HFF-Myc (cell line): ENCODE data around the gene GALNT7.

ENCODE experiments used
- DNase-seq: peaks from one replicate; pipeline ENCODE4 v3.0.0-alpha.2; 2011; ENCODE audit warnings: low read depth; ENCODE audit errors: extremely low read depth
- H3K4me3 ChIP-seq: replicated peaks from 2 replicates; pipeline ENCODE4 v1.5.1; 2011; ENCODE audit warnings: low read depth, mild to moderate bottlenecking, control low read depth, low read length
- CTCF ChIP-seq: IDR thresholded peaks from 2 replicates; pipeline ENCODE4 v1.5.1; 2012; ENCODE audit warnings: mild to moderate bottlenecking, low read depth, low read length, control low read depth; ENCODE audit errors: missing control alignments

GALNT7 gene

GRCh38 chr4:173280998-173281397 is 112.4 kb downstream of the GALNT7 start:
- H3K4me3 ChIP-seq: no peak overlapping the region
- TF ChIP-seq CTCF: no peak
- no peak for DNase-seq

- TF ChIP-seq CTCF: no peak
- DNase-seq: no peak
- H3K4me3 ChIP-seq: no peak overlapping the region
Measured at GRCh38 chr4:173281406-173282255, 113.0 kb downstream of the GALNT7 start.

DNA sequence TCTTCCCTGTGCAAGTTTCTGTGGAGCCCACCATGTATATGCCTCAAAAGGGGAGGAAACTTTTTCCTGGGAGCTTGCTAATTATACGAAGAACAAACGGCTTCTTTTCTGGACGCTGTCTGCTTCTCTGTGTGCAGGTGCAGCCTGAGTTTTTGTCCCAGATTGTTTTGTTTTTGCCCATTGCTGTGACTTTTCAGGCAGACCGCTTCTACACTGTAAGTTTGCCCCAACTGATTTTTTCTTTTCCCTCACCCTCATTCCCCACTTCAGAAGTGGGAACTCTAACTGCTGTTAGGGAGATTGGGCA is 113.6 kb downstream of the GALNT7 start:
- H3K4me3 ChIP-seq: no peak overlapping the region
- no peak for TF ChIP-seq CTCF
- DNase-seq: no peak

GRCh38 chr4:173282626-173283025 is 114.0 kb downstream of the GALNT7 start:
- no peak for TF ChIP-seq CTCF
- H3K4me3 ChIP-seq: no peak overlapping the region
- DNase-seq: no peak

- H3K4me3 ChIP-seq: no peak overlapping the region
- no peak for DNase-seq
- TF ChIP-seq CTCF: no peak
Measured at GRCh38 chr4:173284463-173284862, 115.9 kb downstream of the GALNT7 start.

- no peak for DNase-seq
- no peak overlapping the region for H3K4me3 ChIP-seq
- TF ChIP-seq CTCF: no peak
Measured at GRCh38 chr4:173287486-173287885, 118.9 kb downstream of the GALNT7 start.

- DNase-seq: peak; percentile 33
- TF ChIP-seq CTCF: peak; percentile 58
- H3K4me3 ChIP-seq: no peak overlapping the region
Measured at GRCh38 chr4:173288296-173288695, 119.7 kb downstream of the GALNT7 start.
